PC-9 (cell line): ENCODE measurements around the gene MED13L. TPM values are rescaled to one million over a fixed set of nuclear protein-coding genes. Genes with fewer than 3 reads are reported as not detected.

ENCODE experiments used
- BruUV-seq: library from RNA; stranded (reverse); fragments of 400-500 nt; replicated peaks from 2 replicates; lab custom pipeline; 2021; lab: Mats Ljungman, UMichigan
- CTCF ChIA-PET: fragments of 300-600 bp; sonication (Branson Sonifier 250); formaldehyde crosslinking; loops from one replicate; lab custom pipeline; 2022; ENCODE audit warnings: antibody characterized with exemption; lab: Charles Lee
- POLR2A ChIA-PET: fragments of 300-600 bp; sonication (Branson Sonifier 250); formaldehyde crosslinking; loops from one replicate; lab custom pipeline; 2022; ENCODE audit warnings: antibody characterized with exemption; ENCODE audit not compliant: unreplicated experiment; lab: Charles Lee
- DNase-seq, 2 experiments: peaks; one replicate each; pipeline versions ENCODE4 v3.0.0 to v3.0.0-alpha.2; 2015 to 2022; ENCODE audit warnings: mixed read lengths in 1 of 2
- H2AFZ ChIP-seq: fragments of 200-600 bp; sonication (generic); 2 replicates; pipeline ENCODE4 v1.8.1; 2017; ENCODE audit warnings: antibody characterized with exemption
- H3F3A ChIP-seq: fragments of 200-600 bp; sonication (generic); 2 replicates; pipeline ENCODE4 v1.8.1; 2017; ENCODE audit warnings: antibody characterized with exemption, mild to moderate bottlenecking, low read depth; ENCODE audit not compliant: insufficient read depth
- H3K27ac ChIP-seq: fragments of 200-600 bp; sonication (generic); 2 replicates; pipeline ENCODE4 v1.6.1; 2016; ENCODE audit warnings: mixed run types
- H3K27me3 ChIP-seq: fragments of 200-600 bp; sonication (generic); 2 replicates; pipeline ENCODE4 v1.6.1; 2016; ENCODE audit warnings: low read depth, mixed run types; ENCODE audit not compliant: insufficient read depth
- H3K36me3 ChIP-seq: fragments of 200-600 bp; sonication (generic); 2 replicates; pipeline ENCODE4 v1.6.1; 2016; ENCODE audit warnings: low read depth, mixed run types
- H3K4me1 ChIP-seq: fragments of 200-600 bp; sonication (generic); replicated peaks from 2 replicates; pipeline ENCODE4 v1.6.1; 2016; ENCODE audit warnings: mixed run types; ENCODE audit not compliant: insufficient read depth
- H3K4me2 ChIP-seq: fragments of 200-600 bp; sonication (generic); 2 replicates; pipeline ENCODE4 v1.6.1; 2017; ENCODE audit warnings: mixed run types
- H3K4me3 ChIP-seq: fragments of 200-600 bp; sonication (generic); 2 replicates; pipeline ENCODE4 v1.6.1; 2016; ENCODE audit warnings: mixed run types
- H3K79me2 ChIP-seq: fragments of 200-600 bp; sonication (generic); 2 replicates; pipeline ENCODE4 v1.6.1; 2017; ENCODE audit warnings: low read depth, mixed run types
- H3K9me2 ChIP-seq: fragments of 200-600 bp; sonication (generic); 2 replicates; pipeline ENCODE4 v1.8.1; 2017; ENCODE audit warnings: mild to moderate bottlenecking; ENCODE audit not compliant: insufficient read depth
- H3K9me3 ChIP-seq: fragments of 200-600 bp; sonication (generic); 2 replicates; pipeline ENCODE4 v1.8.1; 2016; ENCODE audit warnings: low read depth; ENCODE audit not compliant: insufficient read depth
- H4K20me1 ChIP-seq: fragments of 200-600 bp; sonication (generic); 2 replicates; pipeline ENCODE4 v1.8.1; 2017; ENCODE audit not compliant: insufficient read depth
- CTCF ChIP-seq: fragments of 200-600 bp; sonication (generic); conservative IDR thresholded peaks from 2 replicates; pipeline ENCODE4 v1.6.1; 2017; ENCODE audit warnings: mixed run types, antibody characterized with exemption, mild to moderate bottlenecking, moderate library complexity
- EZH2 ChIP-seq: fragments of 200-600 bp; sonication (generic); IDR thresholded peaks from 2 replicates; pipeline ENCODE4 v1.8.0; 2017; ENCODE audit warnings: antibody characterized with exemption, low read depth
- intact Hi-C: fragments of 100-400 bp; cut with micrococcal nuclease; formaldehyde crosslinking; loops from one replicate; pipeline ENCODE4 v1.10.0; 2022; ENCODE audit not compliant: unreplicated experiment
- total RNA-seq: library from RNA; stranded (reverse); gene quantifications from 2 replicates; pipeline ENCODE4 v1.2.3, GENCODE V29; 2021

Gene MED13L
- total RNA-seq, 1 experiment from 2014 or later, result 89.5 TPM

DNA sequence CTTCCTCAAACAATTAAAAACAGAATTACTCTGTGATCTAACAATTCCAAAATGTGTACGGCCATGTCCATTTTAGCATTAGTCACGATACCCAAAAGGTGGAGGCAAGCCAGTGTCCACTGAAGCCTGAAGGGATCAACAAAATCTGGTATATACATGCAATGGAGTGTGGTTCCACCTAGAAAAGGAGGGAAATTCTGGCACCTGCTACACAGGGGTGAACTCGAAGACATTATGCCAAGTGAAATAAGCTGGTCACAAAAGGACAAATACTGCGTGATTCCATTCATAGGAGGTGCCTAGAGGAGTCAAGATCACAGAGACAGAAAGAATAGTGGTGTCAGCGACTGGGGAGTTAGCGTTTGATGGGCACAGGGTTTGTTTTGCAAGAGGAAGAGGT, 331.4 kb downstream of the MED13L start:
- intact Hi-C loops, result no loop called here
- DNase-seq, result no peak
- no peaks in the 10 kb centered on the region for H3K36me3 ChIP-seq
- no peak overlapping the region for H3K4me2 ChIP-seq
- no peaks in the 10 kb centered on the region for H3K9me2 ChIP-seq
- H4K20me1 ChIP-seq, result no peaks in the 10 kb centered on the region
- TF ChIP-seq CTCF (no peak), EZH2 (no peak)
- H3K27ac ChIP-seq, result no peak overlapping the region
- no peak overlapping the region for H2AFZ ChIP-seq
- no TSS peak for BruUV-seq
- H3K9me3 ChIP-seq, result no peaks in the 10 kb centered on the region
- CTCF ChIA-PET, result no interaction called here
- H3K27me3 ChIP-seq, result no peaks in the 10 kb centered on the region
- H3K79me2 ChIP-seq, result no peaks in the 10 kb centered on the region
- H3F3A ChIP-seq, result no peaks in the 10 kb centered on the region
- POLR2A ChIA-PET, result no interaction called here
- H3K4me3 ChIP-seq, result no peak overlapping the region
- no peaks in the 10 kb centered on the region for H3K4me1 ChIP-seq

GRCh38 chr12:115945491-115945885, 332.0 kb downstream of the MED13L start:
- H3K9me2 ChIP-seq, result no peaks in the 10 kb centered on the region
- intact Hi-C loops, result no loop called here
- no peak overlapping the region for H3K4me2 ChIP-seq
- H3K4me3 ChIP-seq, result no peak overlapping the region
- no peaks in the 10 kb centered on the region for H3K9me3 ChIP-seq
- POLR2A ChIA-PET, result interaction anchor here (0.5 kb wide), 1 partner anchor 1037 kb away, joined by 4 read pairs; no protein-coding TSS in a partner anchor
- H3K4me1 ChIP-seq, result no peaks in the 10 kb centered on the region
- H3K79me2 ChIP-seq, result no peaks in the 10 kb centered on the region
- H4K20me1 ChIP-seq, result no peaks in the 10 kb centered on the region
- no peak overlapping the region for H2AFZ ChIP-seq
- CTCF ChIA-PET, result interaction anchor here (0.6 kb wide), 1 partner anchor 1905 kb away, joined by 3 read pairs; no protein-coding TSS in a partner anchor
- no peak overlapping the region for H3K27ac ChIP-seq
- H3K36me3 ChIP-seq, result no peaks in the 10 kb centered on the region
- TF ChIP-seq EZH2 (no peak), CTCF (no peak)
- DNase-seq, result no peak
- H3F3A ChIP-seq, result no peaks in the 10 kb centered on the region
- H3K27me3 ChIP-seq, result no peaks in the 10 kb centered on the region
- no TSS peak for BruUV-seq

DNA sequence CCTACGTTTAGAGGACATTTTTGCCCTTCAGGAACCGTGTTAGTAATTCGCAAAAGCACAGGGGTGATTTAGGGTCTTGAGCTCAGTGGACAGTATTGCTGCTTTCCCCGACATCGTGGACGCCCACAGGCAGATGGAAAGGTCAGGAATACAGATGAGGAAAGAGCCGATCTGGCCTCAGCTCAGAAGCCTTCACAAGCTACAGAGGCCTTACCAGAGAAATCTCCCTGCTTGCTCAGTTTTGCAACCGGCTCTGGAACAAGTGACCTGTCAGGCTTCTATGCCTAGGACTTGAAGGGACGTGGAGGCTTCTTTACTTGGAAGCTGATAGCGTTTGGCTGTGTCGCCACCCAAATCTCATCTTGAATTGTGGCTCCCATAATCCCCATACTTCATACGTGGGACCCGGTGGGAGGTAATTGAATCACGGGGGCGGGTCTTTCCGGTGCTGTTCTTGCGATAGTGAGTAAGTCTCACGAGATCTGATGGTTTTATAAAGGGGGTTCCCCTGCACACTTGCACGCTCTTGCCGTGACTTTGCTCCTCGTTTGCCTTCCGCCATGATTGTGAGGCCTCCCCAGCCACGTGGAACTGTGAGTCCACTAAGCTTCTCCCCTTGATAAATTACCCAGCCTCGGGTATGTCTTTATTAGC, 332.5 kb downstream of the MED13L start:
- Histone ChIP-seq H3K27ac (no peak overlapping the region), H3K4me3 (no peak overlapping the region), H3F3A (no peaks in the 10 kb centered on the region), H3K79me2 (no peaks in the 10 kb centered on the region), H3K4me2 (no peak overlapping the region), H3K9me2 (no peaks in the 10 kb centered on the region), H3K36me3 (no peaks in the 10 kb centered on the region), H3K27me3 (no peaks in the 10 kb centered on the region), H4K20me1 (no peaks in the 10 kb centered on the region), H3K9me3 (no peaks in the 10 kb centered on the region), H3K4me1 (no peaks in the 10 kb centered on the region), H2AFZ (no peak overlapping the region)
- intact Hi-C loops, result no loop called here
- CTCF ChIA-PET, result no interaction called here
- TF ChIP-seq CTCF (no peak), EZH2 (no peak)
- POLR2A ChIA-PET, result interaction anchor here (0.5 kb wide), 1 partner anchor 1038 kb away, joined by 4 read pairs; no protein-coding TSS in a partner anchor
- BruUV-seq, result no TSS peak
- no peak for DNase-seq
